ENCODE data around the gene TARBP2.

GRCh38 chr12:53476769-53477209 is 24.3 kb upstream of the TARBP2 start:
- TF ChIP-seq TP53 (CRISPR knock-in tag; IDR thresholded peaks at IDR 0.05) (no peak), POLR2AphosphoS2 (conservative IDR thresholded peaks at IDR 0.05; ENCODE audit: low read length) (no peak; the same call in 1 of the 2 replicates), FOSL2 (IDR thresholded peaks at IDR 0.05) (no peak), FOSL2 (CRISPR knock-in tag; IDR thresholded peaks at IDR 0.05) (0 out of 2 replicates have a peak, but pooled peaks have one; percentile 2), CTCF (IDR thresholded peaks at IDR 0.05) (peak; percentile 57), USF2 (IDR thresholded peaks at IDR 0.05) (no peak), EP300 (IDR thresholded peaks at IDR 0.05) (no peak), MAFK (IDR thresholded peaks at IDR 0.05; ENCODE audit: partially characterized antibody) (no peak), REST (IDR thresholded peaks at IDR 0.05) (no peak), RAD21 (conservative IDR thresholded peaks at IDR 0.05 in 1 of 2, IDR thresholded peaks at IDR 0.05 in 1 of 2) (peak; percentile 24 to 44; a peak in 4 of 5 replicates), POLR2A (IDR thresholded peaks at IDR 0.05; ENCODE audit: low read length) (no peak), RCOR1 (IDR thresholded peaks at IDR 0.05; ENCODE audit: low read depth, low read length) (no peak), FOXS1 (CRISPR knock-in tag; IDR thresholded peaks at IDR 0.05) (no peak), PHF8 (IDR thresholded peaks at IDR 0.05; ENCODE audit: borderline replicate concordance, low read depth) (no peak)

All from A549 (cell line).